ENCODE measurements around the gene PLCD4.

- no peak for TF ChIP-seq POLR2A (IDR thresholded peaks at IDR 0.05; ENCODE audit: low read depth, low read length)
- TF ChIP-seq, protein P1, sequence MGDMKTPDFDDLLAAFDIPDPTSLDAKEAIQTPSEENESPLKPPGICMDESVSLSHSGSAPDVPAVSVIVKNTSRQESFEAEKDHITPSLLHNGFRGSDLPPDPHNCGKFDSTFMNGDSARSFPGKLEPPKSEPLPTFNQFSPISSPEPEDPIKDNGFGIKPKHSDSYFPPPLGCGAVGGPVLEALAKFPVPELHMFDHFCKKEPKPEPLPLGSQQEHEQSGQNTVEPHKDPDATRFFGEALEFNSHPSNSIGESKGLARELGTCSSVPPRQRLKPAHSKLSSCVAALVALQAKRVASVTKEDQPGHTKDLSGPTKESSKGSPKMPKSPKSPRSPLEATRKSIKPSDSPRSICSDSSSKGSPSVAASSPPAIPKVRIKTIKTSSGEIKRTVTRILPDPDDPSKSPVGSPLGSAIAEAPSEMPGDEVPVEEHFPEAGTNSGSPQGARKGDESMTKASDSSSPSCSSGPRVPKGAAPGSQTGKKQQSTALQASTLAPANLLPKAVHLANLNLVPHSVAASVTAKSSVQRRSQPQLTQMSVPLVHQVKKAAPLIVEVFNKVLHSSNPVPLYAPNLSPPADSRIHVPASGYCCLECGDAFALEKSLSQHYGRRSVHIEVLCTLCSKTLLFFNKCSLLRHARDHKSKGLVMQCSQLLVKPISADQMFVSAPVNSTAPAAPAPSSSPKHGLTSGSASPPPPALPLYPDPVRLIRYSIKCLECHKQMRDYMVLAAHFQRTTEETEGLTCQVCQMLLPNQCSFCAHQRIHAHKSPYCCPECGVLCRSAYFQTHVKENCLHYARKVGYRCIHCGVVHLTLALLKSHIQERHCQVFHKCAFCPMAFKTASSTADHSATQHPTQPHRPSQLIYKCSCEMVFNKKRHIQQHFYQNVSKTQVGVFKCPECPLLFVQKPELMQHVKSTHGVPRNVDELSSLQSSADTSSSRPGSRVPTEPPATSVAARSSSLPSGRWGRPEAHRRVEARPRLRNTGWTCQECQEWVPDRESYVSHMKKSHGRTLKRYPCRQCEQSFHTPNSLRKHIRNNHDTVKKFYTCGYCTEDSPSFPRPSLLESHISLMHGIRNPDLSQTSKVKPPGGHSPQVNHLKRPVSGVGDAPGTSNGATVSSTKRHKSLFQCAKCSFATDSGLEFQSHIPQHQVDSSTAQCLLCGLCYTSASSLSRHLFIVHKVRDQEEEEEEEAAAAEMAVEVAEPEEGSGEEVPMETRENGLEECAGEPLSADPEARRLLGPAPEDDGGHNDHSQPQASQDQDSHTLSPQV (IDR thresholded peaks at IDR 0.05): no peak
- no peak for TF ChIP-seq EP300 (IDR thresholded peaks at IDR 0.05; ENCODE audit: borderline replicate concordance in 1 of 2, control insufficient read depth in 1 of 2, low read depth in 2 of 2, low read length in 2 of 2)
- TF ChIP-seq TCF12 (IDR thresholded peaks at IDR 0.05; ENCODE audit: low read depth, low read length): no peak
- no peak for TF ChIP-seq NBN (IDR thresholded peaks at IDR 0.05)
- TF ChIP-seq, protein P2, sequence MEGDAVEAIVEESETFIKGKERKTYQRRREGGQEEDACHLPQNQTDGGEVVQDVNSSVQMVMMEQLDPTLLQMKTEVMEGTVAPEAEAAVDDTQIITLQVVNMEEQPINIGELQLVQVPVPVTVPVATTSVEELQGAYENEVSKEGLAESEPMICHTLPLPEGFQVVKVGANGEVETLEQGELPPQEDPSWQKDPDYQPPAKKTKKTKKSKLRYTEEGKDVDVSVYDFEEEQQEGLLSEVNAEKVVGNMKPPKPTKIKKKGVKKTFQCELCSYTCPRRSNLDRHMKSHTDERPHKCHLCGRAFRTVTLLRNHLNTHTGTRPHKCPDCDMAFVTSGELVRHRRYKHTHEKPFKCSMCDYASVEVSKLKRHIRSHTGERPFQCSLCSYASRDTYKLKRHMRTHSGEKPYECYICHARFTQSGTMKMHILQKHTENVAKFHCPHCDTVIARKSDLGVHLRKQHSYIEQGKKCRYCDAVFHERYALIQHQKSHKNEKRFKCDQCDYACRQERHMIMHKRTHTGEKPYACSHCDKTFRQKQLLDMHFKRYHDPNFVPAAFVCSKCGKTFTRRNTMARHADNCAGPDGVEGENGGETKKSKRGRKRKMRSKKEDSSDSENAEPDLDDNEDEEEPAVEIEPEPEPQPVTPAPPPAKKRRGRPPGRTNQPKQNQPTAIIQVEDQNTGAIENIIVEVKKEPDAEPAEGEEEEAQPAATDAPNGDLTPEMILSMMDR (IDR thresholded peaks at IDR 0.05 in 2 of 3, conservative IDR thresholded peaks at IDR 0.05 in 1 of 3; ENCODE audit: control insufficient read depth in 2 of 3, extremely low read depth in 1 of 3, insufficient read depth in 1 of 3, low read depth in 3 of 3, low read length in 3 of 3): no peak
- TF ChIP-seq CEBPB (IDR thresholded peaks at IDR 0.05; ENCODE audit: borderline replicate concordance in 1 of 2, low read depth in 2 of 2, low read length in 2 of 2): no peak
- TF ChIP-seq, protein P3, sequence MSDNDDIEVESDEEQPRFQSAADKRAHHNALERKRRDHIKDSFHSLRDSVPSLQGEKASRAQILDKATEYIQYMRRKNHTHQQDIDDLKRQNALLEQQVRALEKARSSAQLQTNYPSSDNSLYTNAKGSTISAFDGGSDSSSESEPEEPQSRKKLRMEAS (IDR thresholded peaks at IDR 0.05; ENCODE audit: low read depth, low read length): no peak
- no peak for TF ChIP-seq RCOR1 (conservative IDR thresholded peaks at IDR 0.05; ENCODE audit: low read depth, low read length)
Observed at GRCh38 chr2:218626369-218626768, 18.7 kb downstream of the PLCD4 start.

All from GM12878 (cell line).